DMS 273 treated with DMSO at 0.1 percent for 48 hours (cell line): ENCODE data around the gene HOATZ.

Experiments used
- DNase-seq: peaks from one replicate; lab custom pipeline; 2025; lab: John Stamatoyannopoulos, UW

HOATZ gene

DNA sequence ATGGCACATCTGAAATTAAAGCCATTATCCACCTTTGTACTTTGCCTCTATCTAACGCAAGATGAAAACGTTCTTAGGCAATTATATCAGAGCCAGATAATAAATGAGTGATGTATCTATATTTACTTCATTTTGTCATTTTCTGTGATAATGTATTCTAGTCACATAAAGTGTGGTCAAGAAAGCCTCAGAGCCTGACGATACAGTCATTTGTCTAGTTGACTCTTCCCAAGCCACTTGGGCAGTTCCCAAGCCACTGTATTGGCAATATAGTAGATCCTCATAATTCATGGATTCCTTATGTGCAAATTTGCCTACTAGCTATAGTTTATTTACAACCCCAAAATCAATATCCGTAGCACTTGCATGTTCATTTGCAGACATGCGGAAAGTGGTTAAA lies 7.8 kb downstream of the HOATZ start:
- DNase-seq = no peak

DNA sequence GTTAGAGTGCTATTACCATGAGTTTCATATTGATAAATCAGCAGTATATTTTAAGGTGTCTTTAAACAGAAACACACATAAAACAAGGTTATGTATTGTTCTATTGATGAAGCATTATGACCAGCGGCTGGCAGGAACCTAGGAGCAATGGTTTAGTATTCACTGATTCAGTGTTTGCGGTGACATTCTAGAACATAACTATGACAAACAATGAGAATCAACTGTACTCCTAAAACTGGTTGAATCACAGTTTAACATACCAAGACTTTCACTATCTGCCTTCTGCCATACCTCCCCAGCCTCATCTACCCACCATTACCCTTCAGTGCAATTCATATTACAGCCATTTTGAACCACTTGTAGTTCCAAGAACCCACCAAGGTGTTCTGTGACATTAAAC lies 8.8 kb downstream of the HOATZ start:
- no peak for DNase-seq

DNA sequence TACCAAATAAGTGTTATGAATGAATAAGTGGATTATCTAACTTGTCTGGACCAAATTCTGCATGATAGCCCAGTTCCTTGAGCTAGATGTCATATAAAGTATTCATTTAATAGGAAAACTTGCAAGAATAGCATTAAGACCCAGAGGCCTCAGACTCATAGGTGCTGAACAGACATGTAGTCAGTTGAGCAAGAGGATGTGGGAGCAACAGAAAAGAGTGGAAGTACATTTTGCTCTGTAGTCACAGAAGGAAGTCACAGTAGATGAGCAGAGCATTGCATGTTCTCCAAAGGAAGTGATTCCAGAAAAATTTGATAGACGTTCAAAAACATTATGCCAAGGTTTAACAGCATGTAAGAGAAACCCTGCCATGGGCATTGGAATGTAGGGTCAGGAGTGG lies 9.5 kb downstream of the HOATZ start:
- no peak for DNase-seq

DNA sequence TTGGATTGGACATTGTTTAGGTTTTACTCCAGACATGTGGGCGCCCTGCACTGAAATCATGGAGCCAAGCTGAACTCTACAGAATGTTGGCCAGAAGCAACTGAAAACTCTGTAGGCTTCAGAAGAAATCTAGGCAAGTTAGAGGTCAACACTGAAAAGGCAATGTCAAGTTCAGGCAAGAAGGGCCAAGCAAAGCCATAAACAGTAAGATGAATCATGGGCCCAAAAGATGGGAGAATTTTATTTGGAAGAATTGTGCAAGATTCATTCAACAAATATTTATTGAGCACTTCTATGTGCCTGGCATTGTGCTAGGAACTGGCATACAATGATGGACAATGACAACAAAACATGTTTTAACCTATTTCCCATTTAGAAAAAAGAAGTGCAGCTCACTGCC lies 10.9 kb downstream of the HOATZ start:
- no peak for DNase-seq

DNA sequence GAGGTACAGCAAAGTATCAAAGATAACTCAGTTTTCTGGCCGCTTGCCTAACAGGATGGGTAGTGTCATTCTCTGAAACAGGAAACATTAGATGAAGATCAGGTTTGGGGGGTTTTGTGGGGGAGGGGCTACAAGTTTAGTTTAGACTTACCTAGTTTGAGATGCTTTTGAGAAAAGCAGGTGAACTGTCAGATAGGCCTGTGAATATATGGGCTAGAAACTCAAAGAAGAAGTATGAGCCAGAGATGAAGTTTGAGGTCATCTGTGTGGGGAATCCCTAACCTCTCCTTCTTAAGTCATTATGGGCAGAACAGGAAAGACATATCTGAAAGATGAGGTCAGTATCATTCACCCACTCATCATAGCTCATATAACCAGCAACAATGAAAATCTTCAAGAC lies 11.9 kb downstream of the HOATZ start:
- DNase-seq = no peak

DNA sequence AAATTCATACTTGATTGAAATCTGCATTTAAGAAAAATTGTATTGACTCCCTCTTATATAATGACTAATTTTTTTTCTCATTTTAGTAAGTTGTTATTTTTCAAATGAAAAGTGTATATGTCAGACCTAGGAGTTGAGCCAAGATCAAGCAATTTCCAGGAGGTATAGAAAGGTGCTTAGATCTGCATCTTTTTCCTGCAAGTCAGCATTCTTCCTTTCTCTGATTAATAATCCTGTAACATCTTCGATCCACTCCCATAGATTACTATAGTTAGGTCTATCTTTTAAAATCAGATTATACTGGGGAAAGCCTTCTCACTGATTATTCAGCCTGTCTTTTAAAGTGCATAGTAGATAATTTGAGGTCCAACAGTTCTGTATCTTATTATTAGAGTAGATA lies 12.7 kb downstream of the HOATZ start:
- DNase-seq = no peak

DNA sequence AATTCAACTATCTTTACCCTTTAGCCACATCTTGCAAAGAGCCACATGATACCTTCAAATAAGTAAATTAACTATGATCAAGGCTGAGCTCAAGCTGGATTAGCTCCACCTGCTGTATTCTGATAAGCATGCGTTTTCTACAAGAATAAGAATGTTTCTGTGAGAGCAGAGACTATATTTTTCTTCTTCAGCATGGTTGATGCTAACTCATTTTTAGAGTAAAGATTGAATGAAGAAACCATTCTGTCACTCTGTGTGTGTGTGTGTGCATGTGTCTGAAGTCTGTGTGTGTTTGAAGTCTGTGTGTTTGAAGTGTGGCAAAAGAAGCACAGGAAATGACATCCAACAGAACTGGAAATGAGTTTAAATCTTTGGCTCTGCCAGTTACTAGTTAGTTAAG lies 14.0 kb downstream of the HOATZ start:
- DNase-seq = no peak

DNA sequence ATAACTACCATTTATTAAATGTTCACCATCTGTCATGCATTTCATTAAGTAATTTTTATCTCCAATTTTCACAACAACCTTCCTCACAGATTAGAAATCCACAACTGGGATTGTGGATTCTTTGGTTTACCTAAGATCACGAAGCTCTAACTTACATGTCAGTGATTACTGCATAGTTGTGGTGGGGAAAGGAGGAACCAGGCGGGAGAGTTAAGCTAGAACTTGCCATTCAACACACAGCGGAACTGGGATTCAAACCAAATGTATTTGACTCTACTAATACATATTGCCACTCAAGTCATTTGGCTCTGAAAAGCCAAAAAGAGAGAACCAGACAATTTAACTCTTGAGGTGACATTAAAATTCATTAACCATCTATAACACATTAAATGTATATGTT lies 15.5 kb downstream of the HOATZ start:
- DNase-seq = no peak

DNA sequence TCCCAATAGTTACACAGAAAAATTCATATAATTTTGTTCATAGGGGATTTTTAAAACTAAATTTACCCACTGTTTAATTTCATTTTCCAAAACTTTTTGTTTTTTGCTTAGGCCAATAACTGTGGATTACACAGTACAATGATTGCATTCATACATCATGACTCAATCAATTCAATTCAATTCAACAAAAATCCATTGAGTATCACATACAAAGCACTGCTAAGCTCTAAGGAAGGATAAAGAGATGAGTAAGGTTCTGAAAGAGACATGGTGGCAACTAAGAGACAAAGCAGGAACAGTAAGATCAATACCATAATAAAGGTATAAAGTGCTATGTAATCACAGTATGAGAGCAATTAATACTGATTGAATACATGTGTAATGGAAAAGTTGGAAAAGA lies 16.6 kb downstream of the HOATZ start:
- DNase-seq = no peak

DNA sequence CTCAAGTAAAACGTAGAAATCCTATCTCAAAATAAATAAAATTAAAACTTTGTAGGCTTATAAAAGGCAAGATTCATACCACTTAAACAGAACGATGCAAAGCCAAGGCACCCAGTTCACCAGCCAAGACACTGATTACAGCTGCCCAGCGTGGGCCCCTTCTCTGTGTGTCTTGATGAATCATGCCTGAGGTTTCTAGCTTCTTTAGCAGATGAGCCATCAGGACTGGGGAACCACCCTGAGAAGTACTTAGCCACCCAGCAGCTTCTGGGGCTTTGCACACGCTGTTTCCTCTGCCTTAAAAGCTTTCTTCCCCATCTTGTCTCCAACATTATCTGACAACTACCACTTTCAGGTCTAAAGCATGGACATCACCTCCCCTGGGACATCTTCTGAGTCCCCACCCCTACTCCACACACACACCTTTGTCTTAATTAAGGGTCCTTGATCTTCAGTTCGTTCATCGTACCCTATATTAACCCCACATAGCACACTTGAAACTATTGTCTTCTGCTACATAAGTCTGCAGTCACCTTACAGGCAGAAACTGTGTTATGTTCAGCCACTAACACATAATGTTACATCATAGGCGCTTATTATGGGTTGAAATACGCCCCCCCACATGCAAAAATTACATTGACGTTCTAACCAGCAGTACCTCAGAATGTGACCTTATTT lies 17.2 kb downstream of the HOATZ start:
- DNase-seq = no peak

DNA sequence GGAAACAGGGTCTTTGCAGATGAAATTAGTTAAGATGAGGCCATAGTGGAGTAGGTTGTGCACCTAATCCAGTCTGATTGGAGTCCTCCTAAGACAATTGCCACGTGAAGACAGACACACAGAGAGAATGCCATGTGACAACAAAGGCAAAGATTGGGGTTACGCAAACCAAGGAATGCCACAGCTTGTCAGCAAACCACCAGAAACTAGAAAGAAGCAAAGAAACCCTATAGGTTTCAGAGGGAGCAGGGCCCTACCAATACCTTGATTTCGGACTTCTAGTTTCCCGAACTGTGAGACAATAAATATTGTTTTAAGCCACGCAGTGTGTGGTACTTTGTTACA lies 17.8 kb downstream of the HOATZ start:
- no peak for DNase-seq

DNA sequence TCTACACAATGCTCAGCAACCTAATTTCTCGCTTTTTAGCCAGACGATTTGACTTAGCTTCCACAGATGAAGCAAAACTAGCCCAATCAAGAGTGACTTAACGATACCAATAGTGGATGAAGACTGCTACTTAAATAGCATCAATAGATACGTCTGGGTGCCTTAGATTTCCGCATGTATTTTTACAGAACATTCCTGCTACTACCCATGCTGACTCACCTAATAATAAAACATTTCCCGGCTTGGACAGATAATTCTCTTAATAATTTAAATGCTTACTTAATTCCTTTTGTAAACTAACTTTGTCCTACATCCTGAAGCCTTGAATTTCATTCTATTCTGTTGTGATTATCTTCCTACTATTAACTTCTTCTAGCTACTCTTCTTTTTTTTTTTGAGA lies 20.7 kb downstream of the HOATZ start:
- no peak for DNase-seq

DNA sequence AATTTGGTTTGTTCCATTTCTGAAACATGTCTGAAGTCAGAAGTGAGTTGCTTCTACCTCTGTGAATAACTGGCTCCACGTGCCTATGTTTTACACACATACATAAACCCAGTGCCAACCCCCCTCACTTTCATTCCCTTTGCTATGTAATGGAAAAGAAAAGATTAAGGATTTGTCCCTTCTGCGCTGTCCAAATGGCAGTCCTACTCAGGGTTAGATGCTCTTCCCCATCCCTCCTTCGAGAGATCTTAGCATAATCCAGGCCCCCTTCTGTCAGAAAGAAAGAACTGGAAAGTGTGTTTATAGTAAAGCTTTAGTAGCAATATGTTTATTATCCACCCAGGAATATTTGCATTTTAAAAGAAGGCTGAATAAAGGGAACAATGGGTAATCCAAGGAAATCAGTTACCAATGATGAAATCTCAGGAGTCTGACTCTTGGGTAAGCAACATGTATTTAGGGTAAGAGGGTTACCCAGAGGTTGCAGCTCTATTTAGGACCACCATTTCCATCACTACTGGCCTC lies 22.8 kb downstream of the HOATZ start:
- no peak for DNase-seq

DNA sequence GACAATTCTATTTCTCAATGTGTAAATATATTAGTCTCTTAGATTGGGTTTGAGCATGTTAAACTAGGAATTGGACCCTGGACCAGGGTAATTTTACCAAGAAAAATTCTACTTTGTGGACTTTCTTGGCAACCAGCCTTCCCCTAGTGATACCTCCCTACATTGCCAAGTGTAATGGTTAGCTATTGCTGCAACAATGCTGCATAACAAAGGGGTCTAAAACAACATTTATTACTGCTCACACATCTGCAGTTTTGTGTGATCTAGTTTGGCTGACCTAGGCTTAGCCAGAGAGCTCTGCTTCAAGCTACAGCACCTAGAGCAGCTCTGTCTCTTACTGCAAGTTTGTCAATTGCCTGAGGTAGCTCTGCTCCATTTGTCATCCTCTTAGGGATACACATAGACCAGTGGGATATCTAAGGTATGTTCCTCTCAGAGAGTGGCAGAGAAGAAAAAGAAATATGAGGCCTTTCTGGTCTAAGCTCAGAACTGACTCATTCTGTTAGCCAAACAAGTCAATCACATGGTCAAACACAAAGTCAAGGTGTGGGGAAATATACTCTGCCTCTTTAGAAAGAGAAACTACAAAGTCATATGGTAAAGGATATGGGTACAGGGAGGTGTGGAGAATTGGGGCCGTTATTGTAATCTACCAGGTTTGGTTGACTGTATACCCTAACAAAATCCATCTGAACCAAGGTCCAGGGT lies 24.0 kb downstream of the HOATZ start:
- DNase-seq = no peak

DNA sequence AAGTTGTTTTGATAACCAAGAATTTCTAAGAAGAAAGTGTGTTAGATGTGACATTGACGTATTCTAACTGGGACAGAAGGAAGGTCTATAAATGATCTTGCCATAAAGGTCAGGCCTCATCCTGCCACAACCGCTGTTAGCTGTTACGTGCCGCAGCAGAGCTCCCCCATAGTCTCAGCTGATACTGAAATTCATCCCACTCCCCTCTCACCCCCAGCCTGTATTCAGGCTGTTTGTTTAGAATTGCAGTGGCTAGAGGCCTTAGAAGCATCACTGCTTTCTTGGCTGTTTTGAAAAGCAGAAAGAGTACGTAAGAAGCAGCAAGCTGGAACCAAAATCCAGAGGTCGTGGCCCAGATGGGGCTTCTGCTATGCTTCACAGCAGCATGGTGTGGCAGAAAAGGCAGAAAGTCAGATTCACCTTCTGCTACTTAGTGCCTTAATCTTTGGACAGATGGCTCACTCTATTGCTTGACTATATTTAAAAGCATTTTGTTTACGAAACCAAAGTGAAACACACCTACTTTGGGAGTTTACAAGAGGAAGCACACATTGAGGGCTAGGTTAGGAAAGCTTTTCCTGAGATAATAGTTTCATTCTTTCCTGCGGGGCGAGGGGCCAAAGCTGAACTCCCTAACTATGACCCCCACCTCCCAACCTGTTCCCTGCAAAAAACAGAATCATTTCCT lies 25.0 kb downstream of the HOATZ start:
- peak; percentile 80 for DNase-seq

DNA sequence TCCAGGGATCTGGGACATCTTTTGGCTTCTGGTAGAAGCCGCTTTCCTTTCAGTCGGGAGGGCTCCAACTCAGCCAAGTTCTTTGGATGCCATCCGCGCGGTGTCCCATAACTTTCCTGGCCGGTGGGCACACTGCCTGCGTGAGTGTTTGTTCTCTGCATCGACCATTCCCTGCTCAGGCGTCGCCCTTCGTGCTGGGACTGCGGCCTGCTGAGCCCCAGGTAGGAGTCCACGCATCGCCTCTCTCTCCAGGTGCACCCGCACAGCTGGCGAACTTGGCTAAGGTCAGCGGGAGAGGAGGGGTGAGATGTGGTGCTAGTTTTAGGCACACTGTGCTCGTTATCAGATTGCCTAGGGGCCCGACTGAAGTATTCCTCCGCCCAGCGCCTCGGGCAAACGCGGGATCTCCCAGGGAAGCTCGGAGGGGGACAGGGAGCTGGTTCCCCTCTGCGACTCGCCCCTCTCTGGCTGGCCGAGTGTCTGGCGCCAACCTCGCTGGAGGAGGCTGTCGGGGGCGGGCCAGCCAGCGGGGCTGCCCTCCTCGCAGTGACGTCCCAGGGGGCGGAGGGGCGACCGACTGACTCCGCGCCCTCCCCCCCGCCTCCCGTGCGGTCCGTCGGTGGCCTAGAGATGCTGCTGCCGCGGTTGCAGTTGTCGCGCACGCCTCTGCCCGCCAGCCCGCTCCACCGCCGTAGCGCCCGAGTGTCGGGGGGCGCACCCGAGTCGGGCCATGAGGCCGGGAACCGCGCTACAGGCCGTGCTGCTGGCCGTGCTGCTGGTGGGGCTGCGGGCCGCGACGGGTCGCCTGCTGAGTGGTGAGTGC lies 25.7 kb downstream of the HOATZ start, which contains the start of gene LAYN:
Gene LAYN (plus strand): TSS at position 607 of the 823 bp plus-strand sequence. CDS start 124 bp downstream, at position 731.
- DNase-seq = no peak

DNA sequence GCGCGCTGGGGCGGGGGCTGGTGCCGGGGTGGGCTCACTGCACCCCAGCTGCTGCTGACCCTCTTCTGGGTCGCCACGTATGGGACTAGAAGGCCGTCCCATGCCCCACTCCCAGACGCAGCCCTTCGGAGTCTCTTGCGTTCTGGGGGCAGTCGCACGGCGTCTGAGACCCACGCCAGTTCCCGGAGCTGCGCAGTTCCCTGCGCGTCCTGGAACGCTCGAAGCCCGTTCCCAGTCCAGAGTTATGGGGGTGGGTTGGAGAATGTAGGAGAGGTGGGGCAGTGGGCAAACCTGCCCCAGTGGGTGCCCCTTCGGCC lies 26.3 kb downstream of the HOATZ start:
- no peak for DNase-seq

DNA sequence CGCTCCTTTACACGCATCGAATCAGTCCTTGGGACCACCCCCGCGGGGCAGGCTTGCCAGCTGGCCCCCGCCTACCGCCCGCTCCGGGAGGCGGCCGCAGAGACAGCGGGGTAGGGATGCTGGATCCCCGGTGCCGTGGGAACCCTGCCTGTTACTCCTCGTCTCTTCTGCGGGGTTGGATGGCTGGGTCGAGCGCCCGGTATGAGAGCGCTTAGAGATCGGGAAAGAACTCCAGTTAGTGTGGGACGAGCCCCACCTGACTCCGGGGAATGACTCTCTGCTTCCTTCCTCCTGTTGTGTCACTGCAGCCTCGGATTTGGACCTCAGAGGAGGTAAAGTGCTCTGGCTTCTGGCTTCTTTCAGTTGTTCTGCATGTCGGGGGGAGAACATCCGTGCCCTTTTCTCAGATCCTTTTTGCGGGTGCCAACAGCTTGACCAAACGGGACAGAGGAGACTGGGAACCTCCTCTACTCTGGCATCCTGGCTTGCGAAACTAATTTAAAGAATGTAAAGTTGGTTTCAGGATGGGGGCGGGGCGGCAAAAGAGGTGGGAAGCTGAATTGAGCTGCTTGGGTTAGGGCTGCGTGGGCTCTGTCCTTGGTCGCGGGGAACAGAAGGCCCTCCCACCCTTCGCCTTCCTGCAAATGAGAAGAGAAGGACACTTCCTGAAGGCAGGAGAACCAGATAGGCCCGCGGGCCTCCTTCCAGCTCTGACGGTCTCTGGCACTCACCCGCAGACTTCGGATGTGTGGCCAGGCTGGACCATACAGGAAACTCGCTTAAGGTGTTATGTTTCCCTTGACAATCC lies 26.9 kb downstream of the HOATZ start:
- no peak for DNase-seq

DNA sequence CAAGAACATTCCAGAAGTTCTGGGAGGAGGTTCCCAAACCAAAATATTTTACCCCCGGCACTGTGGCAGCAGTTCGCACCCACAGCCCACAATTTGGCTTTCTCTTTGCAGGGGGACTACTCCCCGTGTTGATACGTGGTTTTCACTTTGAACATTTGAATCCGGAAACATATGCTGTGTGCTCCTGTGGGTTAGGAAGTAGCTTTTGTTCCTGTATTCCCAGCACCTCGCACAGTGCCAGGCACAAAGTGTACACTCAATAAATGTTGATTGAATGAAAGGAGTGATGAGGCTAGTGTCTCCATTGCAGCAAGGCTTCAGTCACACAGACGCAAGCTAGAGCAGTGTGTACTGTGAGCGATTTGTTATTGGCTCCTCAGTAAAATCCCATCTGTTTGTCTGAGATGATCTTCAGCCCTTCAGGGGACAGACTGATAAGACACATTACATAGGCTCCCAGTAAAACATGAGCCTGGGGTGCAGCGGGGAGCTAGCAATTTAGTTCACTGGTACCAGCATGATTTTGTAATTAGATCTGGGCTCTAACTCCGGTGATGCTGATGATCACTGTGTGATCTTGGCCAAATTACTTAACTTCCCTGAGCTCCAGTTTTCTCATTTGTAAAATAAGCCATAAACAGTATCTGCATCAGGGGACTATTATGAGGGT lies 28.2 kb downstream of the HOATZ start:
- DNase-seq = no peak

DNA sequence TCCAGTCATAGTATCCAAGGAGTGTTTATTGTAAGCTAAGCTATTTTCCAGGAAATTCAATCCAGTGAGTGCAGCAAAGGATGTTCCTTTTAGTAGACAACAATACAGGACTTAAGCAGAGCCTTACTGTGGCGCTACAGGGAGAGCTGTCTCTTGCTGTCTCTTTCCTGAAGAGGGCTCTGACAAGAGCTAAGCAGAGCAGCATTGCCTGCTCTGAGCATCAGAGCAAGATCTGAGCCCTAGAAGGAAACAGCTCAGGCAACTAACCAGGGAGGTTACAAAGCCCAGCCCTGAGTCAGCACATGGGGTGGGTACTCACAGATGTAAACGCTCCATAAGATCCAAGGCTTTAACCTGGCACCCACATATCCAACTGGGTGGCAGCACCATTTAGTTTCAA lies 33.9 kb downstream of the HOATZ start:
- DNase-seq = no peak
